Fibroblast of lung (primary cell): ENCODE measurements around the gene MIEN1. TPM values are rescaled to one million over a fixed set of nuclear protein-coding genes. Genes with fewer than 3 reads are reported as not detected.

ENCODE experiments used
- DNase-seq, 2 donors: peaks; one replicate each; pipeline versions ENCODE4 v3.0.0 to v3.0.0-alpha.2; 2010; ENCODE audit warnings: low read depth in 2 of 2
- H2AFZ ChIP-seq: 2 replicates; pipeline ENCODE4 v1.5.1; 2012; ENCODE audit warnings: low read length, control low read depth, inconsistent platforms
- H3K27ac ChIP-seq: 2 replicates; pipeline ENCODE4 v1.5.1; 2011; ENCODE audit warnings: low read length, control low read depth; ENCODE audit not compliant: insufficient read depth
- H3K27me3 ChIP-seq: 2 replicates; pipeline ENCODE4 v1.5.1; 2011; ENCODE audit warnings: mild to moderate bottlenecking, low read length; ENCODE audit not compliant: control insufficient read depth, insufficient read depth
- H3K36me3 ChIP-seq: 2 replicates; pipeline ENCODE4 v1.5.1; 2011; ENCODE audit warnings: low read length; ENCODE audit not compliant: control insufficient read depth, insufficient read depth
- H3K4me1 ChIP-seq: 2 replicates; pipeline ENCODE4 v1.5.1; 2011; ENCODE audit warnings: low read length; ENCODE audit not compliant: control insufficient read depth, insufficient read depth; ENCODE audit errors: extremely low read depth
- H3K4me2 ChIP-seq: 2 replicates; pipeline ENCODE4 v1.5.1; 2011; ENCODE audit warnings: low read length, control low read depth; ENCODE audit not compliant: insufficient read depth; ENCODE audit errors: extremely low read depth
- H3K4me3 ChIP-seq, 4 experiments: fragments of 200-600 bp in 1 of 4; sonication (generic) in 1 of 4; replicated peaks in 1 of 4; 2 replicates each; pipeline ENCODE4 v1.5.1; 2011 to 2016; ENCODE audit warnings: low read length in 4 of 4, low read depth in 3 of 4, mild to moderate bottlenecking in 3 of 4, control low read depth in 2 of 4, inconsistent platforms in 1 of 4, mixed read lengths in 1 of 4; ENCODE audit not compliant: insufficient read depth in 1 of 4; ENCODE audit errors: control extremely low read depth in 1 of 4
- H3K79me2 ChIP-seq: 2 replicates; pipeline ENCODE4 v1.5.1; 2012; ENCODE audit warnings: mild to moderate bottlenecking, low read length, inconsistent platforms; ENCODE audit not compliant: control insufficient read depth, insufficient read depth
- H3K9ac ChIP-seq: 2 replicates; pipeline ENCODE4 v1.5.1; 2011; ENCODE audit warnings: mild to moderate bottlenecking, low read length, control low read depth; ENCODE audit not compliant: insufficient read depth
- H3K9me3 ChIP-seq: 2 replicates; pipeline ENCODE4 v1.5.1; 2012; ENCODE audit warnings: low read depth, low read length; ENCODE audit not compliant: control insufficient read depth, insufficient read depth
- H4K20me1 ChIP-seq: 2 replicates; pipeline ENCODE4 v1.5.1; 2011; ENCODE audit warnings: low read length; ENCODE audit not compliant: control insufficient read depth, insufficient read depth; ENCODE audit errors: extremely low read depth
- CTCF ChIP-seq, 2 donors: IDR thresholded peaks in 1 of 2; conservative IDR thresholded peaks in 1 of 2; 1 replicate in 1 of 2; 2 replicates in 1 of 2; pipeline ENCODE4 v1.5.1; 2011 to 2012; ENCODE audit warnings: low read length in 2 of 2, control low read depth in 1 of 2, inconsistent platforms in 1 of 2, low read depth in 1 of 2, mild to moderate bottlenecking in 1 of 2
- EZH2 ChIP-seq: IDR thresholded peaks from 2 replicates; pipeline ENCODE4 v1.5.1; 2012; ENCODE audit warnings: low read length, control low read depth, mild to moderate bottlenecking; ENCODE audit errors: missing control alignments
- polyA plus RNA-seq, 2 donors: library from polyadenylated mRNA; depleted of rRNA in 1 of 2; stranded (reverse) in 1 of 2; unstranded in 1 of 2; fragments of >200 nt; gene quantifications; 2 replicates each; pipeline ENCODE4 v1.2.1, GENCODE V29; 2011 to 2012; ENCODE audit warnings: missing spikeins in 1 of 2
- total RNA-seq: library from RNA; depleted of rRNA; stranded (reverse); fragments of >200 nt; gene quantifications from 2 replicates; pipeline ENCODE4 v1.2.1, GENCODE V29; 2014

MIEN1 gene
- total and polyA plus RNA-seq, 2 donors (not counting 1 experiment from before 2014, with no cell fraction given) = 25.6 to 58.0 TPM

GRCh38 chr17:39697961-39698360 lies 32.4 kb downstream of the MIEN1 start:
- Histone ChIP-seq H3K36me3 (no peaks in the 10 kb centered on the region), H3K4me3 (no peak overlapping the region), H3K27me3 (no peaks in the 10 kb centered on the region), H3K9me3 (no peaks in the 10 kb centered on the region), H3K4me2 (no peak overlapping the region), H2AFZ (no peak overlapping the region), H3K79me2 (peaks cover 9% of the 10 kb centered on the region), H3K27ac (no peak overlapping the region), H3K4me1 (peaks cover 2% of the 10 kb centered on the region), H4K20me1 (no peaks in the 10 kb centered on the region), H3K9ac (no peak overlapping the region)
- DNase-seq = no peak
- TF ChIP-seq CTCF (conservative IDR thresholded peaks at IDR 0.05 in 1 of 2, IDR thresholded peaks at IDR 0.05 in 1 of 2; ENCODE audit: low read depth in 1 of 2, low read length in 2 of 2) = no peak
- TF ChIP-seq EZH2 = no peak

- Histone ChIP-seq H4K20me1 (no peaks in the 10 kb centered on the region), H3K27ac (no peak overlapping the region), H3K9ac (no peak overlapping the region), H3K4me3 (no peak overlapping the region), H3K4me2 (no peak overlapping the region), H3K27me3 (no peaks in the 10 kb centered on the region), H3K79me2 (peaks cover 8% of the 10 kb centered on the region), H3K36me3 (no peaks in the 10 kb centered on the region), H3K9me3 (no peaks in the 10 kb centered on the region), H2AFZ (no peak overlapping the region), H3K4me1 (peaks cover 2% of the 10 kb centered on the region)
- DNase-seq = no peak
- TF ChIP-seq CTCF (conservative IDR thresholded peaks at IDR 0.05 in 1 of 2, IDR thresholded peaks at IDR 0.05 in 1 of 2; ENCODE audit: low read depth in 1 of 2, low read length in 2 of 2) (no peak), EZH2 (no peak)
Measured at GRCh38 chr17:39696731-39697130, 33.6 kb downstream of the MIEN1 start.

GRCh38 chr17:39695089-39695474 lies 35.2 kb downstream of the MIEN1 start:
- Histone ChIP-seq H3K79me2 (no peaks in the 10 kb centered on the region), H3K36me3 (no peaks in the 10 kb centered on the region), H3K4me3 (no peak overlapping the region), H3K9me3 (no peaks in the 10 kb centered on the region), H3K4me1 (no peaks in the 10 kb centered on the region), H3K27ac (no peak overlapping the region), H3K4me2 (no peak overlapping the region), H2AFZ (no peak overlapping the region), H4K20me1 (no peaks in the 10 kb centered on the region), H3K27me3 (no peaks in the 10 kb centered on the region), H3K9ac (no peak overlapping the region)
- TF ChIP-seq EZH2 (no peak), CTCF (conservative IDR thresholded peaks at IDR 0.05 in 1 of 2, IDR thresholded peaks at IDR 0.05 in 1 of 2; ENCODE audit: low read depth in 1 of 2, low read length in 2 of 2) (no peak)
- no peak for DNase-seq
